SKM-1 treated with dmso at 0.1 percent for 144 hours (cell line): ENCODE results near the gene PLD4.
"Not testable (repeated sequence)": the region's sequence is repeated elsewhere in the genome, so short reads cannot be mapped to it uniquely, and the experiment has no call there.

Experiments
- DNase-seq: peaks from one replicate; lab custom pipeline; 2025; ENCODE audit not compliant: unreplicated experiment; lab: John Stamatoyannopoulos, UW

The PLD4 gene

GRCh38 chr14:104939666-104940410 lies 15.2 kb downstream of the PLD4 start:
- no peak for DNase-seq

GRCh38 chr14:104940526-104941150 lies 16.0 kb downstream of the PLD4 start:
- no peak for DNase-seq

- DNase-seq = no peak
Observed at GRCh38 chr14:104941508-104942365, 17.1 kb downstream of the PLD4 start.

GRCh38 chr14:104942586-104942985 lies 17.9 kb downstream of the PLD4 start:
- no peak for DNase-seq

GRCh38 chr14:104943216-104944015 lies 18.7 kb downstream of the PLD4 start:
- not testable (repeated sequence) for DNase-seq

GRCh38 chr14:104944016-104944308 lies 19.3 kb downstream of the PLD4 start:
- not testable (repeated sequence) for DNase-seq

- not testable (repeated sequence) for DNase-seq
Observed at GRCh38 chr14:104944436-104945205, 19.9 kb downstream of the PLD4 start.

GRCh38 chr14:104945266-104945665 lies 20.6 kb downstream of the PLD4 start:
- DNase-seq = not testable (repeated sequence)

GRCh38 chr14:104945986-104946965 lies 21.6 kb downstream of the PLD4 start:
- not testable (repeated sequence) for DNase-seq

- not testable (repeated sequence) for DNase-seq
Observed at GRCh38 chr14:104947201-104947600, 22.5 kb downstream of the PLD4 start.

- not testable (repeated sequence) for DNase-seq
Observed at GRCh38 chr14:104947881-104948735, 23.4 kb downstream of the PLD4 start.

- DNase-seq = no peak
Observed at GRCh38 chr14:104948736-104949031, 24.0 kb downstream of the PLD4 start.

GRCh38 chr14:104949406-104949955 lies 24.8 kb downstream of the PLD4 start:
- not testable (repeated sequence) for DNase-seq

- no peak for DNase-seq
Observed at GRCh38 chr14:104950021-104950420, 25.3 kb downstream of the PLD4 start.

- DNase-seq = not testable (repeated sequence)
Observed at GRCh38 chr14:104950701-104951100, 26.0 kb downstream of the PLD4 start.

GRCh38 chr14:104951863-104952657 lies 27.4 kb downstream of the PLD4 start:
- DNase-seq = not testable (repeated sequence)

GRCh38 chr14:104953097-104953496 lies 28.4 kb downstream of the PLD4 start:
- no peak for DNase-seq
